MM.1S (cell line): ENCODE data around the gene ARHGAP26.

Source experiments
- EZH2 ChIP-seq: fragments of 300-600 bp; sonication (generic); optimal IDR thresholded peaks from 2 replicates; pipeline ENCODE3; 2017; ENCODE audit warnings: low read depth, mild to moderate bottlenecking, antibody characterized with exemption, low read length, mixed read lengths
- TF ChIP-seq, protein P1 (sequence below): fragments of 300-600 bp; sonication (generic); IDR thresholded peaks from 2 replicates; pipeline ENCODE4 v1.5.1; 2016; ENCODE audit warnings: antibody characterized with exemption, low read length, mixed read lengths

DNA sequence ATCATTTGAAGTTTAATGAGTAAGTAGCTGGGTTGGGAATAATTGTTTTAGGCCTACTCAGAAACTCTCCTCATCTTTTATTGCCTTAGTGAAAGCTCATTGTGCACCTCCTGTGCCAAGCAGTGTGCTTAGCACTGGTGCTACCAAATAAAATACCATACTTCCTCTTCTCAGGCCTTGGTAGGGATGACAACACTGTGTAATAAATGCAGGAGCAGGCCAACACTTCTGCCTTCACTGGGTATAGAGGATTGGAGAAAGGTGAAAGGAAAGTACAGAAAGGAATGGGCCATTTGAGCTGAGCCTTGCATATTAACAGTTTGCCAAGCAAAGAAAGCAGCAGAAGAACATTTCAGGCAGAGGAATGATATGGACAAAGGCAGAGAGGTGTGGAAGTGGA is 347.6 kb downstream of the ARHGAP26 start:
- TF ChIP-seq, protein P1, sequence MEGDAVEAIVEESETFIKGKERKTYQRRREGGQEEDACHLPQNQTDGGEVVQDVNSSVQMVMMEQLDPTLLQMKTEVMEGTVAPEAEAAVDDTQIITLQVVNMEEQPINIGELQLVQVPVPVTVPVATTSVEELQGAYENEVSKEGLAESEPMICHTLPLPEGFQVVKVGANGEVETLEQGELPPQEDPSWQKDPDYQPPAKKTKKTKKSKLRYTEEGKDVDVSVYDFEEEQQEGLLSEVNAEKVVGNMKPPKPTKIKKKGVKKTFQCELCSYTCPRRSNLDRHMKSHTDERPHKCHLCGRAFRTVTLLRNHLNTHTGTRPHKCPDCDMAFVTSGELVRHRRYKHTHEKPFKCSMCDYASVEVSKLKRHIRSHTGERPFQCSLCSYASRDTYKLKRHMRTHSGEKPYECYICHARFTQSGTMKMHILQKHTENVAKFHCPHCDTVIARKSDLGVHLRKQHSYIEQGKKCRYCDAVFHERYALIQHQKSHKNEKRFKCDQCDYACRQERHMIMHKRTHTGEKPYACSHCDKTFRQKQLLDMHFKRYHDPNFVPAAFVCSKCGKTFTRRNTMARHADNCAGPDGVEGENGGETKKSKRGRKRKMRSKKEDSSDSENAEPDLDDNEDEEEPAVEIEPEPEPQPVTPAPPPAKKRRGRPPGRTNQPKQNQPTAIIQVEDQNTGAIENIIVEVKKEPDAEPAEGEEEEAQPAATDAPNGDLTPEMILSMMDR: no peak
- TF ChIP-seq EZH2: no peak
